B cell (primary cell): Measurements from ENCODE around the gene NUP214. TPM values are rescaled to one million over a fixed set of nuclear protein-coding genes. Genes with fewer than 3 reads are reported as not detected.

Experiments used
- ATAC-seq: fragments of 200-7000 bp; cut with Tn5 transposase; one replicate; pipeline ENCODE4 v1.10.0; 2021; ENCODE audit warnings: low read depth, mild to moderate bottlenecking, moderate number of reproducible peaks, moderate library complexity
- CTCF ChIA-PET: fragments of 350-600 bp; sonication (Branson Sonifier 250); formaldehyde crosslinking; loops from one replicate; lab custom pipeline; 2021; ENCODE audit warnings: antibody characterized with exemption, inconsistent platforms; lab: Charles Lee
- POLR2A ChIA-PET: fragments of 350-600 bp; sonication (Branson Sonifier 250); formaldehyde crosslinking; loops from one replicate; lab custom pipeline; 2021; ENCODE audit warnings: antibody characterized with exemption; lab: Charles Lee
- DNase-seq: peaks from one replicate; pipeline ENCODE4 v3.0.0; 2013
- H2AFZ ChIP-seq: 2 replicates; pipeline ENCODE4 v1.6.1; 2012; ENCODE audit warnings: mild to moderate bottlenecking, low read depth, low read length; ENCODE audit not compliant: insufficient read depth, poor library complexity, severe bottlenecking
- H3K27ac ChIP-seq, 2 donors: 1 replicate in 1 of 2; 2 replicates in 1 of 2; pipeline ENCODE4 v1.5.1; 2012 to 2013; ENCODE audit warnings: low read length in 2 of 2, mild to moderate bottlenecking in 2 of 2, moderate library complexity in 1 of 2
- H3K27me3 ChIP-seq, 4 experiments: fragments of 200-600 bp in 1 of 4; sonication (generic) in 1 of 4; replicated peaks in 1 of 4; 1 replicate in 2 of 4; 2 replicates in 2 of 4; pipeline versions ENCODE4 v1.6.1 to v1.7.0; 2013 to 2016; ENCODE audit warnings: low read length in 3 of 4, mild to moderate bottlenecking in 2 of 4, mixed read lengths in 1 of 4, moderate library complexity in 1 of 4; ENCODE audit not compliant: insufficient read depth in 4 of 4, control insufficient read depth in 3 of 4; ENCODE audit errors: control extremely low read depth in 1 of 4
- H3K36me3 ChIP-seq, 2 experiments: replicated peaks in 1 of 2; 1 replicate in 1 of 2; 2 replicates in 1 of 2; pipeline versions ENCODE4 v1.6.1 to v1.7.1; 2013; ENCODE audit warnings: low read length in 1 of 2; ENCODE audit not compliant: insufficient read depth in 2 of 2, control insufficient read depth in 1 of 2; ENCODE audit errors: control extremely low read depth in 1 of 2, extremely low read depth in 1 of 2
- H3K4me1 ChIP-seq, 2 donors: fragments of 200-600 bp in 1 of 2; sonication (generic) in 1 of 2; 1 replicate in 1 of 2; 2 replicates in 1 of 2; pipeline versions ENCODE4 v1.5.1 to v1.6.1; 2013 to 2017; ENCODE audit warnings: low read length in 2 of 2; ENCODE audit not compliant: control insufficient read depth in 2 of 2, insufficient read depth in 2 of 2
- H3K4me2 ChIP-seq: replicated peaks from 2 replicates; pipeline ENCODE3; 2012; ENCODE audit warnings: mild to moderate bottlenecking, low read depth, low read length; ENCODE audit not compliant: poor library complexity, severe bottlenecking
- H3K4me3 ChIP-seq, 5 experiments: fragments of 200-600 bp in 1 of 5; sonication (generic) in 1 of 5; 1 replicate in 3 of 5; 2 replicates in 2 of 5; pipeline versions ENCODE4 v1.5.1 to v1.7.0; 2011 to 2016; ENCODE audit warnings: low read length in 4 of 5, mild to moderate bottlenecking in 4 of 5, low read depth in 2 of 5, control low read depth in 1 of 5, moderate library complexity in 1 of 5; ENCODE audit not compliant: insufficient read depth in 1 of 5; ENCODE audit errors: control extremely low read depth in 1 of 5, extremely low read depth in 1 of 5
- H3K79me2 ChIP-seq: fragments of 200-600 bp; sonication (generic); one replicate; pipeline ENCODE4 v1.6.0; 2016; ENCODE audit warnings: low read length; ENCODE audit not compliant: control insufficient read depth, insufficient read depth
- H3K9ac ChIP-seq: fragments of 200-600 bp; sonication (generic); 2 replicates; pipeline ENCODE4 v1.6.1; 2017; ENCODE audit warnings: mild to moderate bottlenecking, low read length, moderate library complexity
- H3K9me3 ChIP-seq, 3 donors: one replicate each; pipeline versions ENCODE4 v1.6.1 to v1.7.1; 2013; ENCODE audit warnings: low read length in 2 of 3; ENCODE audit not compliant: control insufficient read depth in 2 of 3, insufficient read depth in 1 of 3; ENCODE audit errors: control extremely low read depth in 1 of 3
- H4K20me1 ChIP-seq: 2 replicates; pipeline ENCODE4 v1.6.0; 2012; ENCODE audit warnings: mild to moderate bottlenecking, low read length; ENCODE audit not compliant: insufficient read depth, control insufficient read depth, poor library complexity, severe bottlenecking
- H3K27ac Mint-ChIP-seq: one replicate; pipeline ENCODE4 v1.8.0; 2021; ENCODE audit warnings: mixed read lengths
- H3K27me3 Mint-ChIP-seq: one replicate; pipeline ENCODE4 v1.8.0; 2021; ENCODE audit warnings: mixed read lengths
- H3K4me1 Mint-ChIP-seq: one replicate; pipeline ENCODE4 v1.8.0; 2021; ENCODE audit warnings: mixed read lengths
- H3K4me3 Mint-ChIP-seq: one replicate; pipeline ENCODE4 v1.8.0; 2021; ENCODE audit warnings: mixed read lengths
- H3K9me3 Mint-ChIP-seq: one replicate; pipeline ENCODE4 v1.8.0; 2022; ENCODE audit warnings: mixed read lengths; ENCODE audit not compliant: insufficient read depth
- CTCF ChIP-seq: fragments of 200-600 bp; IDR thresholded peaks from one replicate; pipeline ENCODE4 v1.8.0; 2022; ENCODE audit warnings: antibody characterized with exemption, mild to moderate bottlenecking
- EZH2 ChIP-seq: IDR thresholded peaks from 2 replicates; pipeline ENCODE4 v1.6.1; 2012; ENCODE audit warnings: borderline replicate concordance, low read depth, mild to moderate bottlenecking, moderate library complexity, low read length; ENCODE audit not compliant: insufficient read depth, poor library complexity, severe bottlenecking
- WGBS: methylation state at CpG from one replicate; pipeline ENCODE4 v1.1.5; 2013; ENCODE audit warnings: missing lambda C conversion rate; ENCODE audit not compliant: insufficient coverage; 5-methylcytosine and 5-hydroxymethylcytosine counted together
- intact Hi-C: fragments of 100-400 bp; cut with micrococcal nuclease; formaldehyde crosslinking; loops from one replicate; pipeline ENCODE4 v1.10.0; 2022
- polyA plus RNA-seq: library from polyadenylated mRNA; depleted of rRNA; stranded (reverse); fragments of >200 nt; gene quantifications from 2 replicates; pipeline ENCODE4 v1.2.3, GENCODE V29; 2012
- total RNA-seq, 2 donors: library from RNA; stranded (reverse); fragments of 120-200 nt in 1 of 2; gene quantifications; 1 replicate in 1 of 2; 2 replicates in 1 of 2; pipeline versions ENCODE4 v1.2.3 to v1.2.4, GENCODE V29; 2013 to 2022

The NUP214 gene
- total and polyA plus RNA-seq, 2 donors (not counting 1 experiment from before 2014, with no cell fraction given): 19.0 to 94.6 TPM

GRCh38 chr9:131111186-131111853 lies 14.1 kb upstream of the NUP214 start:
- H3K27me3 ChIP-seq: no peaks in the 10 kb centered on the region
- POLR2A ChIA-PET: no interaction called here
- WGBS: 71% methylated on average over 7 of the region's 10 CpGs
- ATAC-seq (no peak), DNase-seq (no peak)
- H3K9ac ChIP-seq: no peak overlapping the region
- no peaks in the 10 kb centered on the region for H3K36me3 ChIP-seq
- H3K4me2 ChIP-seq: no peak overlapping the region
- TF ChIP-seq EZH2 (no peak), CTCF (no peak)
- peaks cover 6% of the 10 kb centered on the region for H3K27me3 Mint-ChIP-seq
- H3K4me3 ChIP-seq: no peak overlapping the region
- intact Hi-C loops: no loop called here
- no peaks in the 10 kb centered on the region for H3K79me2 ChIP-seq
- no peak overlapping the region for H2AFZ ChIP-seq
- H3K4me3 Mint-ChIP-seq: no peak overlapping the region
- no peak overlapping the region for H3K27ac ChIP-seq
- no peaks in the 10 kb centered on the region for H3K4me1 ChIP-seq
- no peaks in the 10 kb centered on the region for H3K4me1 Mint-ChIP-seq
- CTCF ChIA-PET: interaction anchor here (0.7 to 1.3 kb wide), 2 partner anchors 11 to 95 kb away, joined by 3 read pairs; no protein-coding TSS in a partner anchor
- no peaks in the 10 kb centered on the region for H3K9me3 ChIP-seq
- no peak overlapping the region for H3K27ac Mint-ChIP-seq
- no peaks in the 10 kb centered on the region for H4K20me1 ChIP-seq
- no peaks in the 10 kb centered on the region for H3K9me3 Mint-ChIP-seq

- no peaks in the 10 kb centered on the region for H3K9me3 ChIP-seq
- no peaks in the 10 kb centered on the region for H3K4me1 ChIP-seq
- ATAC-seq: no peak
- WGBS: 95% methylated on average over 23 of the region's 25 CpGs
- Mint-ChIP-seq H3K4me1 (no peaks in the 10 kb centered on the region), H3K4me3 (no peak overlapping the region), H3K27ac (no peak overlapping the region), H3K27me3 (peaks cover 4% of the 10 kb centered on the region), H3K9me3 (no peaks in the 10 kb centered on the region)
- no peaks in the 10 kb centered on the region for H3K27me3 ChIP-seq
- H3K79me2 ChIP-seq: no peaks in the 10 kb centered on the region
- DNase-seq: no peak
- TF ChIP-seq EZH2 (no peak), CTCF (no peak)
- ChIA-PET CTCF (interaction anchor here (1.3 kb wide), 1 partner anchor 12 kb away, joined by 3 read pairs; no protein-coding TSS in a partner anchor), POLR2A (no interaction called here)
- H3K36me3 ChIP-seq: no peaks in the 10 kb centered on the region
- H3K4me3 ChIP-seq: no peak overlapping the region
- H3K9ac ChIP-seq: no peak overlapping the region
- intact Hi-C loops: no loop called here
- no peak overlapping the region for H3K27ac ChIP-seq
- H4K20me1 ChIP-seq: no peaks in the 10 kb centered on the region
- H3K4me2 ChIP-seq: no peak overlapping the region
- H2AFZ ChIP-seq: no peak overlapping the region
These were observed 13.5 kb upstream of the NUP214 start for GRCh38 chr9:131111854-131112311.
